Vagina (tissue), 2 donors: Measurements from ENCODE around the gene GFRA1.

Source experiments
- POLR2A ChIP-seq, 2 donors: fragments of 450-650 bp; IDR thresholded peaks; one replicate each; pipeline ENCODE4 v1.6.1; 2017; ENCODE audit warnings: antibody characterized with exemption in 2 of 2, mild to moderate bottlenecking in 2 of 2, moderate library complexity in 2 of 2
- POLR2AphosphoS5 ChIP-seq, 2 donors: sonication (generic); formaldehyde crosslinking; IDR thresholded peaks; one replicate each; pipeline ENCODE4 v1.9.0; 2017; ENCODE audit warnings: antibody characterized with exemption in 2 of 2, mild to moderate bottlenecking in 2 of 2, low read depth in 1 of 2; ENCODE audit not compliant: insufficient read depth in 1 of 2
- TF ChIP-seq, protein P1 (sequence below), 3 experiments: fragments of 450-650 bp in 2 of 3; fragments of 200-600 bp in 1 of 3; sonication (generic) in 1 of 3; IDR thresholded peaks; one replicate each; pipeline ENCODE4 v1.5.1; 2017 to 2019; ENCODE audit warnings: antibody characterized with exemption in 3 of 3, mild to moderate bottlenecking in 2 of 3, moderate library complexity in 2 of 3

DNA sequence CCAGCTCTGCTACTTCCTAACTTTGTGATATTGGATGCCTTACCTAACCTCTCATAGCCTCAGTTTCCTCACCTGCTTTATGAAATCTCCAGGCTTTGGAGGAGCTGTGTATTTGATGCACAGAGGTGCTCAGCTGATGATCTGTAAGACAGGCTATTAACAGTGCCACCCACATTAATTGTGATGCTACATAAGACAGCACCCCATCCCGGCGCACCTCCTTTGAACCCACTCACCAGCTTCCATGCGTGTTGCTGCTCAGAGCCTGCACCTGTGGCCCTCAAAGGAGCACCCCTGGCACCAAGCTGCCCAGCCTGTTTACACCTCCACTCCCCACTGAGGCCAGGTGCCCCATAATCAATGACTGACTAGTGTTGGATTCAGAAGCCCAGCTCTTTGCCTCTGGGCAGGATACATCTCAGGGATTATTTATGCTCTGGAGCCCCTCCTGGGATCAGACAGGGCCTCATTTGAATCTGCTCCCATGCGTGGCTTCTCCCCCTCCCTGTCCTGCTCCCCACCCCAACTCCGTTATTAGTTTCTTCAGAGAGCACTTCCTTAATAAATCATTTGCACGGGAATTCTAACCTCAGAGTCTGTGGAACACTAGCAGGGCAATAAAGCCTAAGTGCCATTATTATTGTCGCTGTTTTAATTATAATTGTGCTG lies 87.7 kb downstream of the GFRA1 start:
- TF ChIP-seq POLR2AphosphoS5 (IDR thresholded peaks at IDR 0.05; ENCODE audit: insufficient read depth in 1 of 2, low read depth in 1 of 2): no peak
- TF ChIP-seq, protein P1, sequence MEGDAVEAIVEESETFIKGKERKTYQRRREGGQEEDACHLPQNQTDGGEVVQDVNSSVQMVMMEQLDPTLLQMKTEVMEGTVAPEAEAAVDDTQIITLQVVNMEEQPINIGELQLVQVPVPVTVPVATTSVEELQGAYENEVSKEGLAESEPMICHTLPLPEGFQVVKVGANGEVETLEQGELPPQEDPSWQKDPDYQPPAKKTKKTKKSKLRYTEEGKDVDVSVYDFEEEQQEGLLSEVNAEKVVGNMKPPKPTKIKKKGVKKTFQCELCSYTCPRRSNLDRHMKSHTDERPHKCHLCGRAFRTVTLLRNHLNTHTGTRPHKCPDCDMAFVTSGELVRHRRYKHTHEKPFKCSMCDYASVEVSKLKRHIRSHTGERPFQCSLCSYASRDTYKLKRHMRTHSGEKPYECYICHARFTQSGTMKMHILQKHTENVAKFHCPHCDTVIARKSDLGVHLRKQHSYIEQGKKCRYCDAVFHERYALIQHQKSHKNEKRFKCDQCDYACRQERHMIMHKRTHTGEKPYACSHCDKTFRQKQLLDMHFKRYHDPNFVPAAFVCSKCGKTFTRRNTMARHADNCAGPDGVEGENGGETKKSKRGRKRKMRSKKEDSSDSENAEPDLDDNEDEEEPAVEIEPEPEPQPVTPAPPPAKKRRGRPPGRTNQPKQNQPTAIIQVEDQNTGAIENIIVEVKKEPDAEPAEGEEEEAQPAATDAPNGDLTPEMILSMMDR (IDR thresholded peaks at IDR 0.05): no peak
- no peak for TF ChIP-seq POLR2A (IDR thresholded peaks at IDR 0.05)
